ENCODE measurements around the gene PSME1.

PSME1 gene

DNA sequence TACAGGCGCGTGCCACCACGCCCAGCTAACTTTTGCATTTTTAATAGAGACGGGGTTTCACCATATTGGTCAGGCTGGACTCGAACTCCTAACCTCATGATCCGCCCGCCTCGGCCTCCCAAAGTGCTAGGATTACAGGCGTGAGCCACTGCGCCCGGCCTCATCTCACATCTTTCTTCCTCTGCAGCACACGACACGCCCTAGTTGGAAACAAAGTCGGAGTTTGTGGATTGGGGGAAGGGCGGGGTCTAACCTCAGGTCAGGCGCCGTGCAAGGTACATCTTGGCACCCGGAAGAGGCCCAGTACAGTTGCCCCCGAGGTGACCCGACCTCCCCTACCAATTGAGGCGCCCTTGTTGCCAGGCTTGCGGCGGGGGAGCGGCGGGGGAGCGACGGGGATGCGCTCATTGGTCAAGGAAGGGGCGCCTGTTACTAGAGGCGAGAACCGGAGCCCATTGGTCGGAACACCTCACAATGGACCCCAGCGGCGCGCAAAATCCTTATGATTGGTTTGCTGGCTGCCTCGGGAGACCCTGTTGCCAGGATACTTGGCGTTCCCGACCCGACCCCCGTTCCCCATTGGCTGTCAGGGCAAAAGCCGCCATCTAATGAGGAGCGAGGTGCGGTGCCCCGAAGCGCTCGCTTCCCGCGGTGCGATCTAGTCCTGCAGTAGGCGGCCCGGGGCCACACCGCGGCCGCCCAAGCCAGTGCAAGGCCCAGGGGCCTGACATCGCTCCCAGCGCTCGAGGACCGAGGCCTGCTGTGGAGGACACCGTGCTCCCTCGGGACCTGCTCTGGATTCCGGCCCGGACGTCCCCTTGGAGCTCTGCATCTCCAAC, 35.6 kb downstream of the PSME1 start, which contains the start of gene REC8:
Gene REC8, plus strand, starts transcription at position 659 of the 839 bp plus-strand sequence. CDS start 473 bp downstream, outside the sequence.
- peak; percentile 43 to 98 (median 90) for DNase-seq

DNA sequence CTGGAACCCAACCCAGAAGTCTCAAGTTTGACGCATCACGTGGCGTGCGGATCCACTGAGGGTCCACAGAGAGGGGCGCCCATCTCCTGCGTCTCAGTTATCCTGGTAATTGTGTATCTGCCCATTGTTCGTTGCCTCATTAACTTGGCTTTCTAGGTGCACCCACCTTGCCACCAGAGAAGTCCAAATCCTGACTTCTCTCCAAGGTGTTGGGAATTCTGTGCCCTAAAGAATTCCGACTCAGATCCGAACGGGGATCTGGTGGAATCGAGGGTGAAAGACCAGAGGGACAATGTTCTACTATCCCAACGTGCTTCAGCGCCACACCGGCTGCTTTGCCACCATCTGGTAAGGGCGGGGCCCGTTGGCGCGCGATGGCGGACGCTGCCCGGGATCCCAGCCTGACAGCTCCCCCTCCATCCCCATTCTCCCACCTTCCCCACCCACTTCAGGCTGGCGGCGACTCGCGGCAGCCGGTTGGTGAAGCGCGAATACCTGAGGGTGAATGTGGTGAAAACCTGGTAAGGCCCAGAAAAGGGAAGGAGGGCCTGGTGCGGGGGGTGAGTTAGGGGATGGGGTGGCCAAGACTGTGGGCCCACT, 36.4 kb downstream of the PSME1 start:
- peak in 7 of 51 donors; percentile 12 to 51 (median 31) for DNase-seq

DNA sequence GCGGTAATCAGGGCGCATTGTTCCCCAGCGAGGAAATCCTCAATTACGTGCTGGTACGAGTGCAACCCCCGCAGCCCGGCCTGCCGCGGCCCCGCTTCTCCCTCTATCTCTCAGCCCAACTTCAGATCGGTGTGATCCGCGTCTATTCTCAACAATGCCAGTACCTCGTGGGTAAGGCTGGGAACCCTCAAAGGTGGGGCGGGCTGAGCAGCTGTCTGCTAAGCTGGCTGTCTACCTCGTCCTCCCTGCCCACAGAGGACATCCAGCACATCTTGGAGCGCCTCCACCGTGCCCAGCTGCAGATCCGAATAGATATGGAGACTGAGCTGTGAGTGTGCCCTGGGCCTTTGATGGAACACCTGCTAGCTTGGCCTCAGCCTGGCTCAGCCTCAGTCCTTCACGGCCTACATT, 36.9 kb downstream of the PSME1 start:
- DNase-seq, result peak in 4 of 51 donors; percentile 16 to 41 (median 32)

DNA sequence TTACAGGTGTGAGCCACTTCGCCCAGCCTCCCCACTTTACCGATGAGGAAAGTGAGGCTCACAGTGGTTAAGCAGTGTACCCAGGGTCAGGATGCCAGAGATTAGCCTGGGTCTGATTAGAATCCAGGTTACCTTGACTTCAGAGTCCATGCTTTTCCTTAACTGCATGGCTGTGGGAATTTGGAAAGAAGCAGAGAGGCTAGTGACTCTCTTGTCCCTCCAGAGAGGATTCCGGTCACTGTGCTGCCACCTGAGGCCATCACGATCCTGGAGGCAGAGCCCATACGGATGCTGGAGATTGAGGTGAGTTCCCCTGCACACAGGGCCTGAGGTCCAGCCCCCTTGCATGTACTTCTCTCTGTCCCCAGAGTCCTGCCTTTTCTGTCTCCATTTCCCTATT, 40.6 kb downstream of the PSME1 start:
- DNase-seq, result no peak

DNA sequence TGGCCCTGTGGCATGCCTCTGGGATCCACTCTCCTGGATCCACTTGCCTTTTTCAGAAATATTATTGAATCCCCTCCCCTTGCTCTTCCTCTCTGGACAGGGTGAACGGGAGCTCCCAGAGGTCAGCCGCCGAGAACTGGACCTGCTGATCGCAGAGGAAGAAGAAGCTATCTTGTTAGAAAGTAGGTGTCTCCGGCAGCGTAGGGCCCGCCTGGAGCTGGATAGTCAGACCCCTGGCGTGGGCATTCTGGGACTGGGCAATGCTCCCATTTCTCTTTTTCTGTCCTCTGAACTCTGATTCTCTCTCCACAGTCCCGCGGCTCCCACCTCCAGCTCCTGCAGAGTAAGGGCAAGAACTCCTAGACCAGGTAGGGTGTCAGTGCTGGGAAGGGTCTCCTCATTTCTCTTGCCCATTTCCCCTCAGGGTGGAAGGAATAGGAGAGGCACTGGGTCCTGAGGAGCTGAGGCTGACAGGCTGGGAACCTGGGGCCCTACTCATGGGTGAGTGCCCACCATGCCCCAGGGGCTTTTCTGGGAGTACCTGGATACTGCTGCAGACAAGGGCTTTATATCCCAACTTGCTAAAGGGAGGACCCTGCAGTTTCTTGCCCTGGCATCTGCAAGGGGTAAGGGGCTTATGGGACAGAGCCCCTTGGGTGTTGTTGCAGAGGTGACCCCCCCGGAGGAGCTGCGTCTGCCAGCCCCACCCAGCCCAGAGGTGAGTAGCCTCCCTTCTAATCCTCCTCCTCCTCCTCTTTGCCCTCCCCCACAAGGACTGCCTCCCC, 41.2 kb downstream of the PSME1 start:
- DNase-seq, result no peak

DNA sequence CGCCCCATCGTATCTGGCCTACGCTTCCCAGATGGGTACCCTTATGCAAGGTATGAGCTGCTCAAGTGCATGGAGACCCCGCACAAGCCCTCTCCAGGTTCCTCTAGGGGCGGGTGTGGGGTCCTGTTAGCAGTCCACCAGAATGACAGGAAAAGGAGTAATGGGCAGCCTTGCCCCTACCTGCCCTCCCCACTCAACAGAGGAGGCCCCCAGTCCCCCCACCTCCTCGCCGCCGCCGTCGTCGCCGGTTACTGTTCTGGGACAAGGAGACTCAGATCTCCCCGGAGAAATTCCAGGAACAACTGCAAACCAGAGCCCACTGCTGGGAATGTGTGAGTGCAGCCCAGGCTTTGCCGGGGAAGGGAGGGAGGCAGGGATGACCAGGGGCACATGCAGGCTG, 41.9 kb downstream of the PSME1 start:
- DNase-seq, result no peak

DNA sequence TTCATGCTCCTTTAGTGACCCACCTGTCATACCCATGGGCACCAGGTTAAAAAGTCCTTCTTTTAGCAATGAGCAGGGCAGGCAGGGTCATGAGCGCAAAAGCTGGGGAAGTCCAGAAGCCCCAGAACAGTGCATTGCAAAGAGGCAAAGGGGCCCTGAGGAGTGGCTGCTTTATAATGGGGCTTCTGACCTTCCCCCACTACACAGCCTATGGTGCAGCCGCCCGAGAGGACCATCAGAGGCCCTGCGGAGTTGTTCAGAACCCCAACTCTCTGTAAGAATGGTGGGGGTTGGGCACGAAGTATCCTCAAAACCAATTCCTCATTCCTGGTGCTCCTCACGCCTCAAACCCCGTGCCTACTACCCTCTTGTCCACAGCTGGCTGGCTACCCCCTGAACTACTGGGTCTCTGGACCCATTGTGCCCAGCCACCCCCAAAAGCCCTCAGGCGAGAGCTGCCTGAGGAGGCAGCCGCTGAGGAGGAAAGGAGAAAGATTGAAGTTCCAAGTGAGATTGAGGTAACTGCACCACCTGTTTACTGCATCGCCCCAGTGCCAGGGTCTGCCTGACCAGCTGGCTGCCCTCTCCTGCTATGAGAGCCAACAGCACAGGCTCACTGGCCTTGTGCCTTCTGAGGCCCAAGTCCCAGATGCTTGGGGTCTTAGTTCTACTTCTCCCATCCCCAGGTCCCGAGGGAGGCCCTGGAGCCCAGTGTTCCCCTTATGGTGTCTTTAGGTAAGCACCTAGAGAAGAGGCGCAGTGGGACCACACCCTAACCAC, 42.6 kb downstream of the PSME1 start:
- no peak for DNase-seq

DNA sequence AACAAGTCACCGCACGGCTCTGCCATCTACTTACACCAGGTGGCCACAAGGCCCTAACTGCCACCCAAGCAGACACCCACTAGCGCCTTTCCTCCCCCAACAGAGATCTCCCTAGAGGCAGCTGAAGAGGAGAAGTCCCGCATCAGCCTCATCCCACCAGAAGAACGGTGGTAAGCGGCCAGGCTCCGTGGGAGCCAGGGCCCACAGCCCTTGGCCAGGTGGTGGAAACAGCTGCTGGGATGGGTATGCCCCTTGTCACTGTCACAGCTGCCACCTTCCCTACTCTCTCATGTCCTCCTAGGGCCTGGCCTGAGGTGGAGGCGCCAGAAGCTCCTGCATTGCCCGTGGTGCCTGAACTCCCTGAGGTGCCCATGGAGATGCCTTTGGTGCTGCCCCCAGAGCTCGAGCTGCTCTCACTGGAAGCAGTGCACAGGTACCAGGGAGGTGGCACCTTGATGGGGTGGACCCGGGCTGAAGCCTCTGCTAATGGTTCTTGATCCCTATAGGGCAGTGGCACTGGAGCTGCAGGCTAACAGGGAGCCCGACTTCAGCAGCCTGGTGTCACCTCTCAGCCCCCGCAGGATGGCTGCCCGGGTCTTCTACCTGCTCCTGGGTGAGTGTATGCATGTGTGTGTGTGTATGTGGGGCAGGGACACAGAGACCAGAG, 43.4 kb downstream of the PSME1 start:
- DNase-seq, result no peak

DNA sequence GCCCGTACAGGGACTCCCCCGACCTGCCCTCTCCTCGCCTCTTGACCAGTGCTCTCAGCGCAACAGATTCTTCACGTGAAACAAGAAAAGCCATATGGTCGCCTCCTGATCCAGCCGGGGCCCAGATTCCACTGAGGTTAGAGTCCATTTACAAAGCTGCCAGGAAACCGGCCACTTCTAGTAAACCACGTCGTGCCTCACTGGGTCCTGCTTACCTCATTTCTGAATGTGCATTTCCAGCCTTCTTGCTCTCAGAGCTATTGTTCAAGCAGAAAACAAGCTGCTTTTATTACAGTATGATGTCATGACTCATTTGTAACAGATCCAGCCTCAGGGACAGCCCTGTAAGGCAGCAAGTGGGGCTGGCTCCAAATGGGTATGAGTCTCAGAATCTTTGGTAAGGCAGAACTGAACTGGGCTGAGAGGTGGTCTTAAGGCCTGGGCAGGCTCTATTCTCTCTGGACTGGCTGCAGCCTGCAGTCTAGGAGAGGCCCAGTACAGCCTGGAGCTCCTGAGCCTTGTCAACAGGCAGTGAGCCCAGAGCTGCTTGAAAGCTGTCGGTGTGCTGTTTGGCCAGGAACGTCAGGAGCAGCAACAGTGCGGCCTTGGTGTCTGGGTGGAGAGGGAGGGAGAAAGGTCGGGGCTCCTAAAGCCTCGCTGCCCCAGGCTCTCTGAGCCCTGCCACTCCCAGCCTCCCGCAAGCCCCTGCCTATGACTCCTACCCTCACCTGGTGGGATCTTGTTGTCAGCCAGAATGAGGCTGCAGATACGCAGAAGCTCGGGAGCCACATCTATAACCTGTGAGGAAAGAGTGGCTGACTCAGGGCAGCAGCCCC, 44.2 kb downstream of the PSME1 start:
- peak in 17 of 51 donors; percentile 3 to 68 (median 24) for DNase-seq

DNA sequence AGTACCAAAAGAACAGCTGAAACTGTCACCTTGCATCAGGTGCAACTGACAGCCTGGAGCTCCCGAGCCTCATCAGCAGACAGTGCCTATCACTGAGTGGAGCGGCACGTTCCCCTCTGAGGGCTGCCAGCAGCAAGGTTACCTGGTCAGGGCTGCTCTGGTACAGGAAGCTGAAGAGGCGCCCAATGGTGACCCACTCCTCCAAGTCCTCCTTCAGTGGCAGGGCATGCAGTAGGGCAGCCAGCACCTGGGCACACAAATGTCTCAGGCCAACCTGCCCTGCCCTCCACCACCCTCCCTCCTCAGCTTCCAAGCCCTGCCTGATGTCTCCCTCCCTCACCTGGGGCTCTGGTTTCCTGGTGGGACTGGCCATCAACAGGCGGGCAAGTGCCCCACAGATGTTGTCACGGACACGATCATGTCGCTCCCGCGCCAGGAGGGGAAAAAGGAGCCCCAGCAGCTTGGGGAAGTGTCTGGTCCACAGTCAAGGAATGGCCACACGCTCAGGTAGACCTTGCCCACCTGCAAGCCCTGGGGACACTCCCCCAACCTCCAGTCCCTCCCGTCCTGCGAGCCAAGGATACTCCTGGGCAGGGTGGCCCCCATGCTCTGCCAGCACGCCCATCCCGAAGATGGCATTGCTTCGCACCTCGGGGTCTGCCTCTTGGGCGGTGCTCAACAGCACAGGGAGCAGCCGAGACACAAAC, 45.5 kb downstream of the PSME1 start:
- DNase-seq, result no peak

DNA sequence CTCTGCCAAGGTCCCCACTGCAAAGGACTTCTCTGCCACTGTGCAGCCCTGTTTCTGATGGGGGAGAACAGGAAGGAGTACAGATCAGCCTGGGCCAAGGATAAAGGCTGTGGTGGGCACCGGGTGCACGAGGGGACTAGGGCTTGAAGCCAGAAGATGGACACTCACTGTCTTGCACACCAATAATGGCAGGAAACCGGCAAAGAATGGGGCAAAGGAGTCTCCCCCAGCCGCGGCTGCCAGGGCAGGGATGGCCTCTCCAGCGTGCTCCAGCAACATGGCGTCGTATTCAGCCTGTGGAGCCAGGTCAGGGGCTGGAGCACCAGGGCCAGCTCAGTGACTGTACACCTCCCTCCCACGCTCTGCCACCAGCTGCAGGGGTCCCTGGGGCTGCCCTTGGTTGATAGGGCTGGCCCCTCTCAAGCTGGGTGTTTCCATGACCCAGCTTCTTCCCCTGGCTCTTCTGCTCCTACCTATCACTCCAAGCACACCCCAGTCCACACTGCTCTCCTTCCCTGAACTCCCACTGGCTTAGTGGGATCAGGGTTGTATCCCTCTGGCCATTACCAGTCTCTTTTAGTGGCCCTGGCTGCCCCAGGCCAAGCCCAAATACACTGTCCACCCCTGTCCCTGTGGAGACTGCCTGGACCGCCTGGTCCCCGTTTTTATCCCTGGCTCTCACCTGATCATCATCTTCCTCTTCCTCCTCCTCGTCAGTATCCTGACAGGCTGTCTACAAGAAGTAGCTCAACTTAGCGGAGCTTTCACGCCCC, 46.3 kb downstream of the PSME1 start:
- DNase-seq, result no peak

DNA sequence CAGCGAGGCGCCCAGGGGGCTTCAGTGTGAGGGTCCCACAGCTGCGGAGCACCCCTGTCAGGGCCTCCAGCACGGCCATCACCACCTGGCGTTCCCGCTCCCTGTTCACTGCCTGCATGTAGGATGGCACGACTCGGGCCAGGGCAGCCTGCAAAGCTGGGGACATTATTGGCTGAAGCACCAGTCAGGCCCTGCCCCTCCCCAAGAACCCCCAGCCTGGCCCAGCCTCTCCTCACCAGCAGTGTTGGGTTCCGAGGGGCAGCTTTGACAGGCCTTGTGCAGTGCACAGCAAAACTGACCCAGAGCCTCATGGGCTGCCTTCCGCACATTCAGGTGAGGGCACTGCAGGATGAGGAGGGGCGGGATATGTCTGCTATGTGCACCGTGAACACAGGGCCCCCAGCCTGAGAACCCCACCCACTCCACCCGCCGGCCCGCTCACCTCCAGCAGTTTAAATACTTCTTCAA, 47.1 kb downstream of the PSME1 start:
- DNase-seq, result no peak

DNA sequence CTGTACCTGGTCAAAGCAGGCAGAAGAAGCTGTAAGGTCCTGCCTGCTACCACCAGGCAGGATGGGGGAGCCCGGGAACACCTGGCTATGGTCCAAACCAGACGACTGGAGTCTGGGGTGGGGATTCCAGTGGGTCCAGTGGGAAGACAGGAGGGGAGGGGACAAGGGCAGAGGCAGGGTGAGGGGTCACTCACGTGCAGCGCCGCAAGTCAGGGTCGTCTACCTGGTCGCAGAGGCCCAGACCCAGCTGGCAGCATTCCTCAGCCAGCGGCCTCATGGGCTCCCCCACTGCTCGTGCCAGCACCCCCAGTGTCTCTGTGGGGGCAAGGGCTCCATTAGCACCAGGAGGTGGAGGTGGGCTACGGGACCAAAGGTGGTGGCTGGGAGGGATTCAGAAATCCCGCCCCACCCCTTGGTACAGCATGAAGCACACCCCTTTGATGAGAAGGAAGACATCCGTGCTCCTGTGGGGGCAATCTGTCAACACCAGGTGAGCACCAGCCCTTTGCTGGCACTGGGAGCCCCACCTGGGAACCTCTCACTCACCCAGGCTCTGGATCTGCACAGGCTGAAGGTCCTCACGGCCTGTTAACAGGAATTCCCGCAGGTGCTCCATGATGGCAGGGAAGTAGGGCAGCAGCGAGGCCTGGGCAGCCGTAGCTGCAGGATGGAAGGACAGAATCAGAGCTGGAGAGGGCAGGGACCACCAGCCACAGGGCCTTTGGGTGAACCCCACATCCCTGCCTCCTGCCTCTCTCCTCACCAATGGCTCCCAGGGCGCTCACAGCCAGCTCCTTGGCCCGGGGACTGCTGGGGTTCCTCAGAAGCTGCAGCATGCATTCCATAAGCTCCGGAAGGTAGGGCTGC, 48.3 kb downstream of the PSME1 start:
- DNase-seq, result no peak

DNA sequence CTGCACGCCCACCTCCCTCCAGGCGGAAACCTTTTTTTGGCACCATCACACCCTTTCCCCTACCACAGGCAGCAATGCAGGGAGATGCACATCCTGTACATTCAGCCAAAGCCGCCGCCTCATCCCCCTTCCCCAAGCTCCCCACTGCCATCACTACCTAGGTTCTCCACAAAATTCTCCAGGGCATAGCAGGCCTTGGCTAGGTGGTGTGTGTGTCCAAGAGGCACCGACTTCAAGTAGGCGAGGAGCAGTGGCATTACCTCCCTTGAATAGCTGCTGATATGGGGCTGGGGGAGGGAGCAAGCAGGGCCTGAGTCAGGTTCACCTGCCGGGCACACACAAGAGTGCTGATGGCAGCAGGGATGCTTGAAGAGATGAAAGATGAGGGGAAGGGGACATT, 49.0 kb downstream of the PSME1 start:
- DNase-seq, result no peak

DNA sequence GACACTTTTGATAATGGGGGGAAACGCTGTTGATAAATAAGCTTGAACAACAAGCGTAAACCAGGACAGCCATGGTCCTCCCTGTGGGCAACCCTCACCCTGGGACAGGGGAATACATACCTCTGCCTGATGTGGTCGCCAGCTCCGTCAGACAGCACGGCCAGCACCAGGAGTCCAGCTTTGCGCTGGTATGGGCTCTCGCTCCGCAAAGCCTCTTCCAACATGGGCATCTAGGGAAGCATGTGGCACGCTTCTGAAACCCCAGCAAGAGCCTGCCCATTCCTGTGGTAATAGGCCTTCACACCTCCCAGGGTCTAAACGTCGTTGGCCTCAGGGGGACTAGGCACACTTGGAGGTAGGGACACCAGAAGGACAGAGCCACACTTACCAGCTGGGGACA, 49.7 kb downstream of the PSME1 start:
- no peak for DNase-seq

DNA sequence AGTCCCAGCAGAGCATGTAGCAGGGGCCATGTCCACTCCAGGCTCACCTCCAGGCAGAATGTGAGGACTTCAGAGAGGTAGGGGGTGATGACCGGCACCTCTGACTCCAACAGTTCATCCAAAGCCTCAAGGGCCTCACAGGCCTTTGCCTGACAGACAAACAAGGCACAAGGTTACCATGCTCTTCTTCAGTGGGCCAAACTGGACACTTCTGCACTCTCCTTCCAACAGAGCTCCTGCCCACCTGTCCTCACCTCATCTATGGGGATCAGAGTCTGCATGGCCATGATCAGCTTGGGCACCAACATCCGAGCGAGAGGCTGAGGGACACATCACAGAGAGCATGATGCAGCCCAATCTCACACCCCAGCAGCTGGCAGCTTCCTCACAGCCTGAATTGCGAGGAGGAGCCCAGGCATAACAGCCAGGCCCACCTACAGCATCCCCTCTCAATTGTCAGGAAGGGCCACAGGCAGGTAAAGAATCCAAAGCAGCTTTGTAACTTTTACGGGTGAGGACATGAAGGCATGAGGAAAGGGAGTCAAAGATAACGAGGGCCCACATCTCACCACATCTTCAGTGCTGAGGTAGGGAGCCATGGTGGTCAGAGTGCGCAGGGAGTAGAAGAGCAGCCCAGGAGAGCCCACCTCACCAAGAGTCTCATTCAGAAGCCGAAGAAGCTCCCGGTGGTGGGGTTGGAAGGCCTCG, 51.0 kb downstream of the PSME1 start:
- no peak for DNase-seq

DNA sequence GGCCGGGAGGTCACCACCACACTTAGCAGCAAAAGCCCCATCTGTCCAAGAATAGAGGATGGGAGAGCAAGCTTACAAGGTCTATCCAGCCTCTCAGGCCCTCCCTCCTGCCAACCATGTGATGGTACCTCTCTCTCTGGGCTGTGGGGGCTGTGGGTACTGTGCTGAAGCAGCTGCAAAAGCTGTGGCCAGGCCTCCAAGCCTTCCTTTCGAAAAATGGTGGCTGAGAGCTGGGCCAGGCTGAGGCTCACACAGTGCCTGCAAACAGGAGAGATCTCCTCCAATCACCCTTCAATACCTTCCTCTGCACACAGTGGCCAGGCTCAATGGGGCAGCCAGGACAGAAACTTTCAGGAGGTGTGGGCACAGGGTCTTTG, 51.5 kb downstream of the PSME1 start:
- DNase-seq, result no peak
